ENCODE measurements around the gene TERT. TPM values are rescaled to one million over a fixed set of nuclear protein-coding genes. Genes with fewer than 3 reads are reported as not detected.
"Not testable (repeated sequence)": the region's sequence is repeated elsewhere in the genome, so short reads cannot be mapped to it uniquely, and the experiment has no call there.

TERT gene
- total and polyA plus RNA-seq, 2 of the 4 experiments (the other 2 are of a cell fraction), result not detected

DNA sequence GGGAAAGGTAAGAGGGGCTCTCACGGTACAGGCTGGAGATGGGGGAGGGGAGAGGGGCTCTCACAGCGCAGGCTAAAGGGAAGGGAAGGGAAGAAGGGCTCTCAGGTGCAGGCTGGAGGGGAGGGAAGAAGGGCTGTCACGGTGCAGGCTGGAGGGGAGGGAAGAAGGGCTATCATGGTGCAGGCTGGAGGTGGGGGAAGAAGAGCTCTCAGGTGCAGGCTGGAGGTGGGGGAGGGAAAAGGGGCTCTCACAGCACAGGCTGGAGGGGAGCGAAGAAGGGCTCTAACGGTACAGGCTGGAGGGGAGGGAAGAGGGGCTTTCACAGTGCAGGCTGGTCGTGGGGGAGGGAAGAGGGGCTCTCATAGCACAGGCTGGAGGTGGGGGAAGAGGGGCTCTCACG is 65.0 kb downstream of the TERT start:
- Histone ChIP-seq H4K91ac (ENCODE audit: insufficient read depth, low read depth, low read length) (no peak overlapping the region), H2BK15ac (ENCODE audit: low read depth, low read length) (no peak overlapping the region), H4K5ac (ENCODE audit: low read depth, low read length) (no peak overlapping the region), H2BK20ac (ENCODE audit: low read depth, low read length) (no peak overlapping the region), H3K36me3 (ENCODE audit: control insufficient read depth, insufficient read depth, low read length) (no peaks in the 10 kb centered on the region), H3K23ac (ENCODE audit: low read depth, low read length) (no peak overlapping the region), H4K8ac (ENCODE audit: low read depth in 2 of 2, low read length in 2 of 2) (no peak overlapping the region), H3K4me2 (ENCODE audit: low read depth, low read length) (no peak overlapping the region), H3K9ac (ENCODE audit: low read depth, low read length) (no peak overlapping the region), H2AK9ac (replicated peaks; ENCODE audit: low read depth, low read length, poor library complexity) (no peak overlapping the region), H3K27me3 (ENCODE audit: control insufficient read depth, insufficient read depth, low read length) (peaks cover 2% of the 10 kb centered on the region; the same call in 1 of the 2 replicates), H3K18ac (ENCODE audit: low read depth, low read length) (no peak overlapping the region), H2BK5ac (ENCODE audit: low read depth, low read length, poor library complexity, severe bottlenecking) (no peak overlapping the region), H3K27ac (ENCODE audit: insufficient read depth, low read length) (no peak overlapping the region), H3K56ac (ENCODE audit: extremely low read depth, insufficient read depth, low read length) (no peak overlapping the region), H4K20me1 (ENCODE audit: insufficient read depth, low read length) (no peaks in the 10 kb centered on the region), H2BK120ac (ENCODE audit: low read depth, low read length) (no peak overlapping the region), H3K14ac (replicated peaks; ENCODE audit: low read depth, low read length) (no peak overlapping the region), H3K4me1 (ENCODE audit: control insufficient read depth, insufficient read depth, low read length) (no peaks in the 10 kb centered on the region; the same call in 1 of the 2 replicates), H2AK5ac (ENCODE audit: low read depth, low read length) (no peak overlapping the region), H3K79me1 (ENCODE audit: low read depth in 1 of 2, low read length in 2 of 2) (no peaks in the 10 kb centered on the region), H3K9me1 (ENCODE audit: insufficient read depth, low read length) (no peaks in the 10 kb centered on the region), H3K9me3 (ENCODE audit: control insufficient read depth, insufficient read depth, low read length) (0 out of 2 replicates have a peak, but pooled peaks cover 3% of the 10 kb centered on the region), H3K4ac (ENCODE audit: low read depth, low read length) (no peak overlapping the region), H2AFZ (replicated peaks; ENCODE audit: low read length, poor library complexity) (no peak overlapping the region), H3K4me3 (ENCODE audit: insufficient read depth, low read depth, low read length) (no peak overlapping the region)
- DNase-seq (no peak), ATAC-seq (ENCODE audit: low read depth) (no peak)
- WGBS, 2 experiments (ENCODE audit: extremely low coverage in 2 of 2, insufficient read length in 1 of 2), result no CpG with 5 or more reads among the region's 7 CpGs
- CTCF ChIA-PET, result no interaction called here
- no TSS peak for BruUV-seq (replicated peaks)
- in situ Hi-C loops (cut with MboI; ENCODE audit: low sequenced_read_pairs) (no loop called here), dilution Hi-C loops (cut with HindIII; ENCODE audit: low sequenced_read_pairs, unreplicated experiment) (no loop called here), intact Hi-C loops (cut with micrococcal nuclease) (no loop called here)
- POLR2A ChIA-PET (ENCODE audit: unreplicated experiment), result no interaction called here
- no peak for TF ChIP-seq CHD1 (IDR thresholded peaks at IDR 0.05; ENCODE audit: low read depth, low read length)
- TF ChIP-seq CEBPB (IDR thresholded peaks at IDR 0.05; ENCODE audit: low read depth, low read length), result no peak
- TF ChIP-seq MAFK (IDR thresholded peaks at IDR 0.05; ENCODE audit: low read depth, low read length), result no peak
- TF ChIP-seq, protein P1, sequence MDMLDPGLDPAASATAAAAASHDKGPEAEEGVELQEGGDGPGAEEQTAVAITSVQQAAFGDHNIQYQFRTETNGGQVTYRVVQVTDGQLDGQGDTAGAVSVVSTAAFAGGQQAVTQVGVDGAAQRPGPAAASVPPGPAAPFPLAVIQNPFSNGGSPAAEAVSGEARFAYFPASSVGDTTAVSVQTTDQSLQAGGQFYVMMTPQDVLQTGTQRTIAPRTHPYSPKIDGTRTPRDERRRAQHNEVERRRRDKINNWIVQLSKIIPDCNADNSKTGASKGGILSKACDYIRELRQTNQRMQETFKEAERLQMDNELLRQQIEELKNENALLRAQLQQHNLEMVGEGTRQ (IDR thresholded peaks at IDR 0.05; ENCODE audit: low read depth, low read length), result no peak

DNA sequence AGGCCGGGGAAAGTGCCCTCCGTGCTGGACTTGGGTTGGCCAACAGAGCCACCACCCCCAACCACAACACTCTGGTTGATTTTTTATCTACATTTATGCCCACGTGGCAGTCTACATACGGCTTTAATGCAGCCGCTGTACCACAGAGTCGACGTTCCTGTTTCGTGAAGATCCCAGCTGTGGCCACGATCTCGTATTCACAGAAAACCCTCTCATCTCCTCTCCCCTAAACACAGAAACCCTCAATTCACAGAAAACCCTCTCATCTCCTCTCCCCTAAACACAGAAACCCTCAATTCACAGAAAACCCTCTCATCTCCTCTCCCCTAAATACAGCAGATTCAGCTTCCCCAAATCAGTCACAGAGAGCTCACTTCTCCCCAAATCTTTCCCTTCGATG is 65.8 kb downstream of the TERT start:
- H3K9me3 ChIP-seq (ENCODE audit: control insufficient read depth, insufficient read depth, low read length); DNase-seq; H2AK9ac ChIP-seq (replicated peaks; ENCODE audit: low read depth, low read length, poor library complexity); H3K4me2 ChIP-seq (ENCODE audit: low read depth, low read length); H4K20me1 ChIP-seq (ENCODE audit: insufficient read depth, low read length); ATAC-seq (ENCODE audit: low read depth); H3K36me3 ChIP-seq (ENCODE audit: control insufficient read depth, insufficient read depth, low read length); H2AFZ ChIP-seq (replicated peaks; ENCODE audit: low read length, poor library complexity); H2BK20ac ChIP-seq (ENCODE audit: low read depth, low read length); H3K9ac ChIP-seq (ENCODE audit: low read depth, low read length); H3K4me1 ChIP-seq (ENCODE audit: control insufficient read depth, insufficient read depth, low read length); H3K9me1 ChIP-seq (ENCODE audit: insufficient read depth, low read length); CTCF ChIA-PET; H3K27ac ChIP-seq (ENCODE audit: insufficient read depth, low read length); H2BK120ac ChIP-seq (ENCODE audit: low read depth, low read length); H4K91ac ChIP-seq (ENCODE audit: insufficient read depth, low read depth, low read length); in situ Hi-C loops (cut with MboI; ENCODE audit: low sequenced_read_pairs); H3K14ac ChIP-seq (replicated peaks; ENCODE audit: low read depth, low read length); H2BK5ac ChIP-seq (ENCODE audit: low read depth, low read length, poor library complexity, severe bottlenecking); H2AK5ac ChIP-seq (ENCODE audit: low read depth, low read length); BruUV-seq (replicated peaks); H3K79me1 ChIP-seq (ENCODE audit: low read depth in 1 of 2, low read length in 2 of 2); POLR2A ChIA-PET (ENCODE audit: unreplicated experiment); H2BK15ac ChIP-seq (ENCODE audit: low read depth, low read length); H3K27me3 ChIP-seq (ENCODE audit: control insufficient read depth, insufficient read depth, low read length); H3K4me3 ChIP-seq (ENCODE audit: insufficient read depth, low read depth, low read length); H4K5ac ChIP-seq (ENCODE audit: low read depth, low read length); intact Hi-C loops (cut with micrococcal nuclease); H3K23ac ChIP-seq (ENCODE audit: low read depth, low read length); H4K8ac ChIP-seq (ENCODE audit: low read depth in 2 of 2, low read length in 2 of 2); H3K4ac ChIP-seq (ENCODE audit: low read depth, low read length); H3K18ac ChIP-seq (ENCODE audit: low read depth, low read length); dilution Hi-C loops (cut with HindIII; ENCODE audit: low sequenced_read_pairs, unreplicated experiment); H3K56ac ChIP-seq (ENCODE audit: extremely low read depth, insufficient read depth, low read length): not testable (repeated sequence)
- WGBS, 2 experiments (ENCODE audit: extremely low coverage in 2 of 2, insufficient read length in 1 of 2), result 66% methylated on average over 4 of the region's 11 CpGs; no CpG with 5 or more reads in 1 of the 2 experiments
